ENCODE data around the gene COL3A1. TPM values are rescaled to one million over a fixed set of nuclear protein-coding genes. Genes with fewer than 3 reads are reported as not detected.

Gene COL3A1
- total and polyA plus RNA-seq, 4 experiments from 2014 or later = not detected

Small RNA genes within 50 kb of the gene (microRNA-seq; reads per million reads assigned to microRNA genes)
- not detected for gene MIR1245A (ENCODE audit: borderline microRNAs expressed, borderline number of aligned reads, borderline replicate concordance)
- gene MIR1245B (ENCODE audit: borderline microRNAs expressed, borderline number of aligned reads, borderline replicate concordance) = not detected
- gene MIR3606 (ENCODE audit: borderline microRNAs expressed, borderline number of aligned reads, borderline replicate concordance) = not detected

Other genes with a start within 250 kb of the COL3A1 start
- gene COL5A2, start 205.4 kb downstream of the COL3A1 start, total RNA-seq = 1 to 10 TPM; 1.1 to 1.2 TPM
- gene COL5A2, start 205.4 kb downstream of the COL3A1 start, polyA plus RNA-seq = under 1 TPM in 1 of 2 donors, not detected in 1; 0.05 TPM